Glomerular visceral epithelial cell (primary cell): ENCODE data around the gene FAM131B.

Source experiments
- DNase-seq: peaks from one replicate; pipeline ENCODE4 v3.0.0-alpha.2; 2016; ENCODE audit errors: extremely low spot score

Gene FAM131B

GRCh38 chr7:143382791-143383641, 20.5 kb upstream of the FAM131B start:
- no peak for DNase-seq

GRCh38 chr7:143382126-143382790, 19.7 kb upstream of the FAM131B start:
- DNase-seq = no peak

GRCh38 chr7:143381427-143382125, 19.1 kb upstream of the FAM131B start:
- peak; percentile 78 for DNase-seq

- DNase-seq = peak; percentile 95
Measured at GRCh38 chr7:143380646-143381426, 18.3 kb upstream of the FAM131B start, which contains the start of gene ZYX. Gene ZYX, plus strand, starts transcription at chr7:143381345. Its CDS starts 227 bp downstream, at chr7:143381572.

- peak; percentile 81 for DNase-seq
Measured at GRCh38 chr7:143380260-143380645, 17.7 kb upstream of the FAM131B start.

- DNase-seq = peak; percentile 29
Measured at GRCh38 chr7:143379611-143380259, 17.2 kb upstream of the FAM131B start.

- DNase-seq = no peak
Measured at GRCh38 chr7:143376396-143376795, 13.9 kb upstream of the FAM131B start.

GRCh38 chr7:143375298-143376034, 13.0 kb upstream of the FAM131B start:
- DNase-seq = no peak

GRCh38 chr7:143374561-143374960, 12.0 kb upstream of the FAM131B start:
- no peak for DNase-seq

- no peak for DNase-seq
Measured at GRCh38 chr7:143373255-143373794, 10.8 kb upstream of the FAM131B start.

- DNase-seq = peak; percentile 35
Measured at GRCh38 chr7:143372070-143372469, 9.6 kb upstream of the FAM131B start.

- no peak for DNase-seq
Measured at GRCh38 chr7:143369678-143370651, 7.5 kb upstream of the FAM131B start.

GRCh38 chr7:143368387-143368786, 5.9 kb upstream of the FAM131B start:
- no peak for DNase-seq

- DNase-seq = peak; percentile 78
Measured at GRCh38 chr7:143367972-143368371, 5.5 kb upstream of the FAM131B start.

- DNase-seq = no peak
Measured at GRCh38 chr7:143363016-143363937, 764 bp upstream of the FAM131B start.

GRCh38 chr7:143361552-143362130, 872 bp downstream of the FAM131B start:
- DNase-seq = no peak

- no peak for DNase-seq
Measured at GRCh38 chr7:143360788-143361551, 1.5 kb downstream of the FAM131B start.
